GM10266 (cell line): ENCODE results near the gene VSIG4.
"Not testable (repeated sequence)": the region's sequence is repeated elsewhere in the genome, so short reads cannot be mapped to it uniquely, and the experiment has no call there.

Experiments
- DNase-seq: peaks from one replicate; pipeline ENCODE4 v3.0.0; 2012; ENCODE audit errors: extremely low spot score
- TF ChIP-seq, protein P1 (sequence below): IDR thresholded peaks from 2 replicates; pipeline ENCODE4 v1.5.1; 2012; ENCODE audit warnings: mild to moderate bottlenecking, low read depth; ENCODE audit not compliant: control insufficient read depth, insufficient read depth; ENCODE audit errors: missing control alignments

VSIG4 gene, protein sequence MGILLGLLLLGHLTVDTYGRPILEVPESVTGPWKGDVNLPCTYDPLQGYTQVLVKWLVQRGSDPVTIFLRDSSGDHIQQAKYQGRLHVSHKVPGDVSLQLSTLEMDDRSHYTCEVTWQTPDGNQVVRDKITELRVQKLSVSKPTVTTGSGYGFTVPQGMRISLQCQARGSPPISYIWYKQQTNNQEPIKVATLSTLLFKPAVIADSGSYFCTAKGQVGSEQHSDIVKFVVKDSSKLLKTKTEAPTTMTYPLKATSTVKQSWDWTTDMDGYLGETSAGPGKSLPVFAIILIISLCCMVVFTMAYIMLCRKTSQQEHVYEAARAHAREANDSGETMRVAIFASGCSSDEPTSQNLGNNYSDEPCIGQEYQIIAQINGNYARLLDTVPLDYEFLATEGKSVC

GRCh38 chrX:66039944-66040343 lies at the start of gene VSIG4:
Gene VSIG4 (minus strand): TSS chrX:66040080. CDS start chrX:66039998, 82 bp downstream.
- no peak for DNase-seq
- TF ChIP-seq, protein P1, sequence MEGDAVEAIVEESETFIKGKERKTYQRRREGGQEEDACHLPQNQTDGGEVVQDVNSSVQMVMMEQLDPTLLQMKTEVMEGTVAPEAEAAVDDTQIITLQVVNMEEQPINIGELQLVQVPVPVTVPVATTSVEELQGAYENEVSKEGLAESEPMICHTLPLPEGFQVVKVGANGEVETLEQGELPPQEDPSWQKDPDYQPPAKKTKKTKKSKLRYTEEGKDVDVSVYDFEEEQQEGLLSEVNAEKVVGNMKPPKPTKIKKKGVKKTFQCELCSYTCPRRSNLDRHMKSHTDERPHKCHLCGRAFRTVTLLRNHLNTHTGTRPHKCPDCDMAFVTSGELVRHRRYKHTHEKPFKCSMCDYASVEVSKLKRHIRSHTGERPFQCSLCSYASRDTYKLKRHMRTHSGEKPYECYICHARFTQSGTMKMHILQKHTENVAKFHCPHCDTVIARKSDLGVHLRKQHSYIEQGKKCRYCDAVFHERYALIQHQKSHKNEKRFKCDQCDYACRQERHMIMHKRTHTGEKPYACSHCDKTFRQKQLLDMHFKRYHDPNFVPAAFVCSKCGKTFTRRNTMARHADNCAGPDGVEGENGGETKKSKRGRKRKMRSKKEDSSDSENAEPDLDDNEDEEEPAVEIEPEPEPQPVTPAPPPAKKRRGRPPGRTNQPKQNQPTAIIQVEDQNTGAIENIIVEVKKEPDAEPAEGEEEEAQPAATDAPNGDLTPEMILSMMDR: no peak

- no peak for DNase-seq
- TF ChIP-seq, protein P1: no peak
Observed at GRCh38 chrX:66076801-66077200, 36.9 kb upstream of the VSIG4 start.

DNA sequence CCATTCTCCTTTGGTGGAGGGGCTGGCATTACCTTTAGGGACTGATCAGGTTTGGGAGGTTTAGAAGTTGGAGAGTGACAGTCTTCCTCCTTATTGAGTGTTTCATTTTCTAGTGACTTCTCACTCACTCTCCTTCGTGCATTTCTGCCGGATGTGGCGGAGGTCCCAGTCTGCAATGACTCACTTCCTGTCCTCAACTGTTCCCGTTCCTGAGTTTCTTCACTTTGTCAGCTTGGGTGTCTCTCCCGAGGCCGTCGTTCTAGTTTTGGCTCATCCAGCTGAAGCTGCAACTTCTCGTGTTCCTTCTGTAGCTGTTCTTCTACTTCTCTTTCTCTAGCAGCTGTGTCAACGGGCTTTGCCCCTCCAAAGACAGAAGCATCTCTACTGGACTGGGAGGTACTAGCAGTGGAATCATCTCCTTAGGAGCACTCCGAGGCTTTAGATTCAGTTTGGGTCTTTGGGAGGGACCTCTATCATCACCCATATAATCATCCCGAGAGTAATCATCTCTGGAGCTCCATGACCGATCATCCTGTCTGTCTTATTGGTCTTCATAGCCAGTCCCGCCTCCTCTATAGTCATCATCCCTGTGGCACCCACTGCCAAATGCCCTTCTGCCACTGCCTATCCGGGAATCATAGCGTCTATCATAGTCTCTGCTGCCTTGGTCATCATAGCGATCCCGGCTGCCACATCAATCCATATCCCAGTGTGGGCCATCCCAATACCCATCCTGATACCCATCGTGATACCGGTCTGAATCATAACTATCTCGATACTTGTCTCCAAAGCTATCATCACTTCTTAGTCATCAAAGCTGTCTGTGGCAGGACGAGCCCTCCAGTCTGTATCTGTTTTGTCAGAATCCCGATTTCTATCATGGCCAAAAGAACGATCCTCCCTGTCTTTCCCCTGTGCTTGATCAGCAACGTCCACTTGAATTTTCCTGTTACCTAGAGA lies 35.3 kb upstream of the VSIG4 start:
- TF ChIP-seq, protein P1: no peak
- DNase-seq: no peak

DNA sequence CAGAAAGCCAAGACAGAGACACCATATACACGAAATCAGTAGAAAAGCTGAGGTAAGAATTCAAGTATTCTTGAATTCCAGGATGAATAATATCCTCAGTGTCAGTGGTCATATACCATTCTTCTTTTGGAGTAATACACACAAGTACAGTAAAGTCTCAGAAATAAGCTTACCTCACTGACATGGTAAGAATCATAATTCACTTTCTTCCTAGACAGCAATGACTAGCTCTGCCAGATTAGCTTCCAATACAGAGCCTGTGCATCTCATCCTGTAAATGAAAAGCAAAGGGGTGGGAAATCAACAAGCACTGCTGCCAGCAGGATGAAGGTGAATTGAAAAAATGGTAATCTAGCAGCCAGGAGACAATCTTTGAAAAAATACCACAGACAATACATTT lies 31.2 kb upstream of the VSIG4 start:
- DNase-seq: no peak

GRCh38 chrX:66064261-66064660 lies 24.4 kb upstream of the VSIG4 start:
- DNase-seq: no peak
- TF ChIP-seq, protein P1: no peak

More for the DNA sequence above, 31.2 kb upstream of the VSIG4 start:
- TF ChIP-seq, protein P1: no peak

GRCh38 chrX:66057019-66057418 lies 17.1 kb upstream of the VSIG4 start:
- DNase-seq: not testable (repeated sequence)

GRCh38 chrX:66054978-66055377 lies 15.1 kb upstream of the VSIG4 start:
- TF ChIP-seq, protein P1: no peak
- DNase-seq: no peak
